K562 (cell line): ENCODE data around the gene SLC6A8. TPM values are rescaled to one million over a fixed set of nuclear protein-coding genes. Genes with fewer than 3 reads are reported as not detected.

Experiments used
- ATAC-seq: fragments of 200-7000 bp; cut with Tn5 transposase; 3 replicates; pipeline ENCODE4 v1.9.1; 2020; ENCODE audit warnings: moderate library complexity
- BruUV-seq: library from RNA; stranded (reverse); fragments of 400-500 nt; replicated peaks from 2 replicates; lab custom pipeline; 2021; lab: Mats Ljungman, UMichigan
- CTCF ChIA-PET: fragments of 300-600 bp; formaldehyde crosslinking; extraction: SDS; loops from one replicate; lab custom pipeline; 2021; ENCODE audit warnings: low intra/inter-chr PET ratio; lab: Yijun Ruan, JAX
- POLR2A ChIA-PET: fragments of 300-600, 350-650 bp; sonication (Branson Sonifier 250); formaldehyde crosslinking; extraction: SDS; loops from one replicate; lab custom pipeline; 2021; ENCODE audit warnings: antibody characterized with exemption, inconsistent platforms; lab: Yijun Ruan, JAX
- DNase-seq, 4 experiments: peaks; one replicate each; pipeline versions ENCODE4 v3.0.0 to v3.0.0-alpha.2; 2011 to 2018; ENCODE audit warnings: low spot score in 3 of 4, mixed read lengths in 3 of 4; ENCODE audit errors: extremely low read depth in 1 of 4
- FAIRE-seq: peaks from 2 replicates; lab custom pipeline; 2011; peaks lifted over from hg19 to GRCh38; lab: Jason Lieb, UNC
- H2AFZ ChIP-seq: 2 replicates; pipeline ENCODE4 v1.6.0; 2011; ENCODE audit warnings: low read depth, low read length, control low read depth, inconsistent platforms
- H3K27ac ChIP-seq: fragments of 200-600 bp; 3 replicates; pipeline ENCODE4 v1.8.0; 2011; ENCODE audit warnings: low read depth, mild to moderate bottlenecking, control low read depth, inconsistent platforms, low read length, moderate library complexity, mixed read lengths; ENCODE audit errors: extremely low read depth
- H3K27me3 ChIP-seq, 2 experiments: fragments of 300-600 bp in 1 of 2; 2 replicates in 1 of 2; 3 replicates in 1 of 2; pipeline versions ENCODE4 v1.6.0 to v1.8.0; 2011; ENCODE audit warnings: inconsistent platforms in 2 of 2, low read length in 2 of 2, mild to moderate bottlenecking in 1 of 2, mixed read lengths in 1 of 2, moderate library complexity in 1 of 2; ENCODE audit not compliant: control insufficient read depth in 2 of 2, insufficient read depth in 2 of 2
- H3K36me3 ChIP-seq: fragments of 300-600 bp; 3 replicates; pipeline ENCODE4 v1.8.0; 2011; ENCODE audit warnings: mild to moderate bottlenecking, low read length, inconsistent platforms; ENCODE audit not compliant: control insufficient read depth, insufficient read depth
- H3K4me1 ChIP-seq, 2 experiments: fragments of 200-600 bp in 1 of 2; replicated peaks in 1 of 2; 2 replicates in 1 of 2; 3 replicates in 1 of 2; pipeline versions ENCODE4 v1.5.1 to v1.8.0; 2011; ENCODE audit warnings: inconsistent platforms in 2 of 2, low read length in 2 of 2, mild to moderate bottlenecking in 1 of 2, mixed read lengths in 1 of 2, moderate library complexity in 1 of 2; ENCODE audit not compliant: control insufficient read depth in 2 of 2, insufficient read depth in 2 of 2
- H3K4me2 ChIP-seq: 2 replicates; pipeline ENCODE4 v1.6.1; 2011; ENCODE audit warnings: low read length, control low read depth, inconsistent platforms, mixed read lengths; ENCODE audit not compliant: insufficient read depth
- H3K4me3 ChIP-seq: fragments of 200-600 bp; sonication (generic), shearing (Covaris generic); 2 replicates; pipeline ENCODE4 v1.5.1; 2016; ENCODE audit warnings: control low read depth, inconsistent platforms
- H3K79me2 ChIP-seq: fragments of 200-600 bp; 3 replicates; pipeline ENCODE4 v1.8.0; 2011; ENCODE audit warnings: low read length, inconsistent platforms; ENCODE audit not compliant: control insufficient read depth, insufficient read depth
- H3K9ac ChIP-seq, 2 experiments: 2 replicates each; pipeline versions ENCODE4 v1.6.0 to v1.6.1; 2011; ENCODE audit warnings: low read depth in 2 of 2, low read length in 2 of 2, control low read depth in 1 of 2, inconsistent platforms in 1 of 2, mild to moderate bottlenecking in 1 of 2, mixed read lengths in 1 of 2; ENCODE audit not compliant: insufficient read depth in 1 of 2
- H3K9me1 ChIP-seq: one replicate; pipeline ENCODE4 v1.6.0; 2011; ENCODE audit warnings: inconsistent platforms, mild to moderate bottlenecking, low read length, moderate library complexity; ENCODE audit not compliant: control insufficient read depth, insufficient read depth
- H3K9me3 ChIP-seq: replicated peaks from 2 replicates; pipeline ENCODE4 v1.5.1; 2011; ENCODE audit warnings: low read depth, low read length, inconsistent platforms; ENCODE audit not compliant: control insufficient read depth, insufficient read depth
- H4K20me1 ChIP-seq: replicated peaks from 2 replicates; pipeline ENCODE4 v1.6.1; 2011; ENCODE audit warnings: low read length, inconsistent platforms, mixed read lengths; ENCODE audit not compliant: control insufficient read depth, insufficient read depth
- CEBPB ChIP-seq: fragments of 450-650 bp; IDR thresholded peaks from 2 replicates; pipeline ENCODE4 v1.6.1; 2016; ENCODE audit warnings: missing genetic modification characterization, missing compliant biosample characterization
- CEBPG ChIP-seq, 3 experiments: fragments of 200-800 bp in 1 of 3; sonication (Bioruptor generic) in 1 of 3; sonication (generic) in 1 of 3; formaldehyde crosslinking in 1 of 3; IDR thresholded peaks in 2 of 3; conservative IDR thresholded peaks in 1 of 3; 2 replicates each; pipeline versions ENCODE4 v1.6.1 to v1.8.0; 2016 to 2022; ENCODE audit warnings: missing compliant biosample characterization in 2 of 3, missing genetic modification characterization in 2 of 3, mild to moderate bottlenecking in 1 of 3, missing genetic modification reagents in 1 of 3
- HCFC1 ChIP-seq: IDR thresholded peaks from 2 replicates; pipeline ENCODE4 v1.6.1; 2012; ENCODE audit warnings: low read depth, low read length, improper control_type of control experiment
- MCM7 ChIP-seq, 2 experiments: fragments of 450-650 bp; IDR thresholded peaks; 2 replicates each; pipeline ENCODE4 v1.6.1; 2016 to 2018
- NR1H2 ChIP-seq: sonication (generic); formaldehyde crosslinking; IDR thresholded peaks from 2 replicates; pipeline ENCODE4 v1.4.0; 2020; ENCODE audit warnings: mild to moderate bottlenecking, missing genetic modification reagents
- ZBTB7A ChIP-seq: IDR thresholded peaks from 2 replicates; pipeline ENCODE4 v1.6.1; 2011; ENCODE audit warnings: low read depth, mild to moderate bottlenecking, low read length, moderate library complexity, borderline replicate concordance; ENCODE audit not compliant: control insufficient read depth
- ZNF134 ChIP-seq: fragments of 250-450 bp; sonication (Bioruptor Pico); conservative IDR thresholded peaks from 2 replicates; pipeline ENCODE4 v1.4.0; 2020
- ZNF143 ChIP-seq: sonication (generic); formaldehyde crosslinking; IDR thresholded peaks from 2 replicates; pipeline ENCODE4 v1.9.0; 2022; ENCODE audit warnings: mild to moderate bottlenecking, missing genetic modification reagents
- ZNF165 ChIP-seq: fragments of 250-450 bp; sonication (Bioruptor Pico); IDR thresholded peaks from 2 replicates; pipeline ENCODE4 v1.4.0; 2020; ENCODE audit warnings: borderline replicate concordance
- ZNF212 ChIP-seq: fragments of 450-650 bp; formaldehyde crosslinking; IDR thresholded peaks from 2 replicates; pipeline ENCODE4 v1.4.0; 2020; ENCODE audit warnings: mild to moderate bottlenecking
- ZNF668 ChIP-seq: fragments of 250-450 bp; sonication (Bioruptor Pico); IDR thresholded peaks from 2 replicates; pipeline ENCODE4 v1.8.0; 2022; ENCODE audit warnings: mild to moderate bottlenecking, inconsistent platforms
- ZNF75A ChIP-seq: fragments of 450-650 bp; formaldehyde crosslinking; IDR thresholded peaks from 2 replicates; pipeline ENCODE4 v1.4.0; 2020; ENCODE audit warnings: mild to moderate bottlenecking
- WGBS: fragments of 100-300 bp; shearing (Covaris generic); methylation state at CpG from one replicate; pipeline ENCODE4 v1.1.6; 2016; ENCODE audit warnings: low coverage, mixed read lengths; ENCODE audit not compliant: insufficient coverage; ENCODE audit errors: missing lambda C conversion rate; 5-methylcytosine and 5-hydroxymethylcytosine counted together
- in situ Hi-C: fragments of 300-500 bp; cut with MboI; formaldehyde crosslinking; loops from 4 replicates; pipeline ENCODE4 v1.15.0; 2018; ENCODE audit warnings: inconsistent platforms, mixed read lengths
- intact Hi-C: fragments of 100-400 bp; cut with micrococcal nuclease; formaldehyde crosslinking; loops from 2 replicates; pipeline ENCODE4 v1.14.2; 2022
- polyA plus RNA-seq, 8 experiments: library from polyadenylated mRNA; depleted of rRNA in 4 of 8; stranded (reverse) in 5 of 8; unstranded in 3 of 8; fragments of >200 nt; fragmentation: Nextera tagmentation in 2 of 8; fragmentation: Illumina TruSeq in 1 of 8; extraction: Ambion mirVana in 2 of 8; extraction: Trizol in 1 of 8; gene quantifications; 2 replicates each; pipeline versions ENCODE4 v1.2.1 to v1.2.3, GENCODE V29; 2011 to 2014; ENCODE audit warnings: inconsistent platforms in 1 of 8, missing spikeins in 1 of 8
- total RNA-seq, 7 experiments: library from RNA; depleted of rRNA in 6 of 7; stranded (reverse); fragments of >200 nt in 6 of 7; fragmentation: Illumina TruSeq in 2 of 7; extraction: Trizol in 2 of 7; gene quantifications; 2 replicates each; pipeline versions ENCODE4 v1.2.1 to v1.2.3, GENCODE V29; 2011 to 2021; ENCODE audit warnings: low replicate concordance in 1 of 7
- TF ChIP-seq, protein P1 (sequence below): fragments of 450-650 bp; IDR thresholded peaks from 2 replicates; pipeline ENCODE4 v1.6.1; 2017; ENCODE audit warnings: antibody characterized with exemption, mild to moderate bottlenecking

Gene SLC6A8
- total and polyA plus RNA-seq, 9 of the 15 experiments (the other 6 are each of a cell fraction or from before 2014, with no cell fraction given): 0.68 to 144 (median 34.3) TPM

- H3K79me2 ChIP-seq: peaks cover 5% of the 10 kb centered on the region; the same call in 2 of the 3 replicates
- no peak for ATAC-seq
Observed at GRCh38 chrX:153731117-153731844, 43.6 kb downstream of the SLC6A8 start.

More at GRCh38 chrX:153731117-153731844, 43.6 kb downstream of the SLC6A8 start:
- Histone ChIP-seq H3K36me3 (no peaks in the 10 kb centered on the region), H3K27me3 (no peaks in the 10 kb centered on the region), H3K4me2 (no peak overlapping the region), H3K9ac (no peak overlapping the region), H3K9me3 (0 out of 2 replicates have a peak, but pooled peaks cover 2% of the 10 kb centered on the region), H3K27ac (no peak overlapping the region), H3K9me1 (no peaks in the 10 kb centered on the region), H3K4me3 (no peak overlapping the region), H3K4me1 (peaks cover 22 to 45% of the 10 kb centered on the region in 2 experiments), H2AFZ (no peak overlapping the region), H4K20me1 (no peaks in the 10 kb centered on the region)
- no TSS peak for BruUV-seq
- CTCF ChIA-PET: no interaction called here
- in situ Hi-C loops: no loop called here
- WGBS: 54% methylated on average over 6 of the region's 6 CpGs
- DNase-seq: no peak
- no peak for TF ChIP-seq ZNF134 (CRISPR knock-in tag)
- TF ChIP-seq ZNF143 (CRISPR knock-in tag): no peak
- TF ChIP-seq CEBPG (CRISPR knock-in tag; IDR thresholded peaks at IDR 0.05): peak; percentile 50; the same call in 1 of the 2 replicates
- peak; percentile 64 to 87 for TF ChIP-seq CEBPG (tag; conservative IDR thresholded peaks at IDR 0.05 in 1 of 2, IDR thresholded peaks at IDR 0.05 in 1 of 2)
- TF ChIP-seq ZNF165 (CRISPR knock-in tag): no peak
- TF ChIP-seq, protein P1, sequence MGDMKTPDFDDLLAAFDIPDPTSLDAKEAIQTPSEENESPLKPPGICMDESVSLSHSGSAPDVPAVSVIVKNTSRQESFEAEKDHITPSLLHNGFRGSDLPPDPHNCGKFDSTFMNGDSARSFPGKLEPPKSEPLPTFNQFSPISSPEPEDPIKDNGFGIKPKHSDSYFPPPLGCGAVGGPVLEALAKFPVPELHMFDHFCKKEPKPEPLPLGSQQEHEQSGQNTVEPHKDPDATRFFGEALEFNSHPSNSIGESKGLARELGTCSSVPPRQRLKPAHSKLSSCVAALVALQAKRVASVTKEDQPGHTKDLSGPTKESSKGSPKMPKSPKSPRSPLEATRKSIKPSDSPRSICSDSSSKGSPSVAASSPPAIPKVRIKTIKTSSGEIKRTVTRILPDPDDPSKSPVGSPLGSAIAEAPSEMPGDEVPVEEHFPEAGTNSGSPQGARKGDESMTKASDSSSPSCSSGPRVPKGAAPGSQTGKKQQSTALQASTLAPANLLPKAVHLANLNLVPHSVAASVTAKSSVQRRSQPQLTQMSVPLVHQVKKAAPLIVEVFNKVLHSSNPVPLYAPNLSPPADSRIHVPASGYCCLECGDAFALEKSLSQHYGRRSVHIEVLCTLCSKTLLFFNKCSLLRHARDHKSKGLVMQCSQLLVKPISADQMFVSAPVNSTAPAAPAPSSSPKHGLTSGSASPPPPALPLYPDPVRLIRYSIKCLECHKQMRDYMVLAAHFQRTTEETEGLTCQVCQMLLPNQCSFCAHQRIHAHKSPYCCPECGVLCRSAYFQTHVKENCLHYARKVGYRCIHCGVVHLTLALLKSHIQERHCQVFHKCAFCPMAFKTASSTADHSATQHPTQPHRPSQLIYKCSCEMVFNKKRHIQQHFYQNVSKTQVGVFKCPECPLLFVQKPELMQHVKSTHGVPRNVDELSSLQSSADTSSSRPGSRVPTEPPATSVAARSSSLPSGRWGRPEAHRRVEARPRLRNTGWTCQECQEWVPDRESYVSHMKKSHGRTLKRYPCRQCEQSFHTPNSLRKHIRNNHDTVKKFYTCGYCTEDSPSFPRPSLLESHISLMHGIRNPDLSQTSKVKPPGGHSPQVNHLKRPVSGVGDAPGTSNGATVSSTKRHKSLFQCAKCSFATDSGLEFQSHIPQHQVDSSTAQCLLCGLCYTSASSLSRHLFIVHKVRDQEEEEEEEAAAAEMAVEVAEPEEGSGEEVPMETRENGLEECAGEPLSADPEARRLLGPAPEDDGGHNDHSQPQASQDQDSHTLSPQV: no peak
- TF ChIP-seq HCFC1: no peak
- TF ChIP-seq ZNF75A (CRISPR knock-in tag): no peak
- TF ChIP-seq CEBPB (tag): peak; percentile 96
- no peak for TF ChIP-seq MCM7 (IDR thresholded peaks at IDR 0.05)
- no peak for TF ChIP-seq NR1H2 (CRISPR knock-in tag)
- no peak for TF ChIP-seq ZBTB7A
- no peak for TF ChIP-seq ZNF668 (CRISPR knock-in tag)
- no peak for TF ChIP-seq ZNF212
- POLR2A ChIA-PET: interaction anchor here (0.7 kb wide), 1 partner anchor 35 kb away, joined by 3 read pairs; no protein-coding TSS in a partner anchor
- FAIRE-seq: no peak
- intact Hi-C loops: no loop called here
